Measurements from ENCODE around the gene KCNA5.

- TF ChIP-seq POLR2A (IDR thresholded peaks at IDR 0.05), result no peak
- no peak for TF ChIP-seq CTCF (IDR thresholded peaks at IDR 0.05)
These were observed 3.3 kb upstream of the KCNA5 start for GRCh38 chr12:5040368-5040767.

All from Peyer's patch (tissue), 4 donors.